GM15510 (cell line): ENCODE measurements around the gene TNFRSF25.

Experiments
- POLR2A ChIP-seq: IDR thresholded peaks from 3 replicates; pipeline ENCODE4 v1.6.1; 2011; ENCODE audit warnings: borderline replicate concordance; ENCODE audit not compliant: insufficient read length; ENCODE audit errors: extremely low read depth

Gene TNFRSF25

GRCh38 chr1:6484826-6485167 lies 18.8 kb upstream of the TNFRSF25 start:
- TF ChIP-seq POLR2A, result no peak

- TF ChIP-seq POLR2A, result no peak
Measured at GRCh38 chr1:6483761-6484117, 17.8 kb upstream of the TNFRSF25 start.

- no peak for TF ChIP-seq POLR2A
Measured at GRCh38 chr1:6483017-6483760, 17.2 kb upstream of the TNFRSF25 start.

GRCh38 chr1:6481820-6482219 lies 15.8 kb upstream of the TNFRSF25 start:
- no peak for TF ChIP-seq POLR2A

GRCh38 chr1:6477039-6477820 lies 11.3 kb upstream of the TNFRSF25 start:
- no peak for TF ChIP-seq POLR2A

GRCh38 chr1:6476483-6476882 lies 10.5 kb upstream of the TNFRSF25 start:
- no peak for TF ChIP-seq POLR2A

GRCh38 chr1:6475381-6476133 lies 9.6 kb upstream of the TNFRSF25 start:
- no peak for TF ChIP-seq POLR2A

- TF ChIP-seq POLR2A, result no peak
Measured at GRCh38 chr1:6474815-6475282, 8.9 kb upstream of the TNFRSF25 start.

- TF ChIP-seq POLR2A, result no peak
Measured at GRCh38 chr1:6473974-6474814, 8.2 kb upstream of the TNFRSF25 start.

GRCh38 chr1:6473156-6473555 lies 7.2 kb upstream of the TNFRSF25 start:
- no peak for TF ChIP-seq POLR2A

- TF ChIP-seq POLR2A, result no peak
Measured at GRCh38 chr1:6472391-6472790, 6.4 kb upstream of the TNFRSF25 start.

- TF ChIP-seq POLR2A, result no peak
Measured at GRCh38 chr1:6471970-6472368, 6.0 kb upstream of the TNFRSF25 start.

GRCh38 chr1:6471086-6471969 lies 5.4 kb upstream of the TNFRSF25 start:
- TF ChIP-seq POLR2A, result no peak
